HAP-1 (cell line): ENCODE data around the gene TSPAN12.

Experiments
- DNase-seq, 2 experiments: peaks; one replicate each; pipeline ENCODE4 v3.0.0-alpha.2; 2016 to 2020; ENCODE audit warnings: low spot score in 2 of 2
- H3K27me3 ChIP-seq: fragments of 250-450 bp; sonication (Bioruptor Pico); 2 replicates; pipeline ENCODE4 v1.5.1; 2020; ENCODE audit warnings: low read depth, mild to moderate bottlenecking, moderate library complexity
- H3K36me3 ChIP-seq: fragments of 250-450 bp; sonication (Bioruptor Pico); replicated peaks from 2 replicates; pipeline ENCODE4 v1.5.1; 2020; ENCODE audit warnings: mild to moderate bottlenecking
- H3K4me1 ChIP-seq: fragments of 250-450 bp; sonication (Bioruptor Pico); 2 replicates; pipeline ENCODE4 v1.5.1; 2020; ENCODE audit warnings: mild to moderate bottlenecking
- H3K4me3 ChIP-seq: fragments of 250-450 bp; sonication (Bioruptor Pico); 2 replicates; pipeline ENCODE4 v1.5.1; 2020; ENCODE audit warnings: mild to moderate bottlenecking, moderate library complexity
- H3K9me3 ChIP-seq: fragments of 250-450 bp; sonication (Bioruptor Pico); 2 replicates; pipeline ENCODE4 v1.5.1; 2020; ENCODE audit warnings: mild to moderate bottlenecking, moderate library complexity
- in situ Hi-C: fragments of 300-500 bp; cut with MboI; formaldehyde crosslinking; loops from 3 replicates; pipeline ENCODE4 v1.14.3; 2020; ENCODE audit warnings: low sequenced_read_pairs, inconsistent platforms, mixed read lengths

The TSPAN12 gene

DNA sequence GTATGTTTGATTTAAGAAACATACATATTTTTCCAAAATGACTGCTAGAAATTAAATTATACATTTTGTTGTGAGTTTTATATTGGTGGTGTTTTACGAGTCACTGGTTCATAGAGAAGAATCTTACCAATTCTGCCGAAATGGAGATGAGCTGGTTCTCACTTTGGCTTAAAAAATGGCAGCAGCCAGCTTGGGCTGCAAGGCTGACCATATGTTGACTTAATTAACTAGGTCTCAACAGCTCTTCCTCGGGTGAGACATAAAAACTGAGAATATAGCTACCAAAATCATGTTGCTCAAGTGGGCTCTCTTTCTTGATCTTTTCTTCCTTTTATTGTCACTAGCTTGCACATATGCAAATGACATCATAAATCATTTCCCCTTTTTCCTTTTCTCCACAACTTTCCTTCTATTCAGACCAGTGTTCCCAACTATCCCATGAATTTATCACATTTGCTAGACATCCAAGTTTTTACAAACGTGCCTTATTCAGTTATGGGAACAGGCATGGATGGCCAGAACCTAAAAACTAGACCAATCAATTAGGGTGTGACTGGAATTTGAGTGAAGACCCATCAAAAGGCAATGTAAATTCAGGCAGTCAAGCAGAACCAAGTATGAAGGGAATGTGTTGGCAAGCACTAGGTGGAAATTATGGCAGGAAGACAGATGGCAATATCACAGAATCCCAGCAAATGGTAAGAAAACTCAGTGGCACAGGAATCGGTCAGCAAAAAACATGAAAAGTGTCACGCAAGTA, 6.4 kb upstream of the TSPAN12 start:
- no peaks in the 10 kb centered on the region for H3K9me3 ChIP-seq
- in situ Hi-C loops = no loop called here

DNA sequence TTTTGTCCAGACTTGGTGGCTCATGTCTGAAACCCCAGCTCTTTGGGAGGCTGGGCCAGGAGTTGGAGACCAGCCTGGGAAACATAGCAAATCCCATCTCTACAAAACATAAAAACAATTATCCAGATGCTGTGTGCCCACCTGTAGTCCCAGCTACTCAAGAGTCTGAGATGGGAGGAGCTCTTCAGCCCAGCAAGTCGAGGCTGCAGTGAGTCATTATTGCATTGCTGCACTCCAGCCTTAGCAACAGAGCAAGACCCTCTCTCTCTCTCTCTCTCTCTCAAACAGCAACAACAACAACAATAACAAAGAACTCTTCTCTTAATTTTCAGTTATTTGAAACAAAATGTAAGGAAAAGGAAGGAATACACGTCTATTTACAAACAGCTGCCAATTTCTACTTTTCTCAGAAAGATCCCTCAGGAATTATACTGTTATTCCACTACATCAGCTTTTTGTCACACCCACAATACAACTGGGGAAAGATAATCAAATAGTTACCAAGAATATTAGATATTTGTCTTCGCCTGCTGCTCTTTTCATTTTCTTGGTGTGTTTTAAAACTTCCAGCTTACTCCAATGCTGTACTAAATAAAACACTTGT, 5.1 kb upstream of the TSPAN12 start:
- no peaks in the 10 kb centered on the region for H3K9me3 ChIP-seq
- H3K27me3 ChIP-seq = no peaks in the 10 kb centered on the region
- no peak for DNase-seq
- H3K36me3 ChIP-seq = no peaks in the 10 kb centered on the region
- in situ Hi-C loops = no loop called here
- H3K4me3 ChIP-seq = no peak overlapping the region
- peaks cover 16% of the 10 kb centered on the region for H3K4me1 ChIP-seq

More for the DNA sequence above, 6.4 kb upstream of the TSPAN12 start:
- no peak overlapping the region for H3K4me3 ChIP-seq
- no peaks in the 10 kb centered on the region for H3K27me3 ChIP-seq
- peaks cover 16% of the 10 kb centered on the region for H3K4me1 ChIP-seq
- peak in 1 of 2 experiments; percentile 34 for DNase-seq
- no peaks in the 10 kb centered on the region for H3K36me3 ChIP-seq

DNA sequence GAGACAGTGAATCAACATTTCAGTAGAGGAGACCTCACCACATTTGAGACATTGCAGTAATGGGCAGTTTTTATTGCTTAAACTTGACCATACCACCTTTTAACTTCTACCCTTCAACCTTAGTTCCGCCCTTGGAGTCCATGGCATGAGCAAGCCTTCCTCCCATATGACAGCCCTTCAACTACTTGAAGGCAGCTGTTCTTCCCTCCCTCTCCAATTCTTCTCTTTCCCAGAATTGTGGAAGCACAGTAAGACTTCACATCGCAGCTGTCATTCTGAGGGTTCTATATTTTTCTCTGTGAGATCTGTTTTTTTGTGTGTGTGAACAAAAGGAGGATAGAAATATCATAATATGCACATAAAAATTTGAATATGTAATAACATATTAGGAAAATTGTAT, 2.2 kb upstream of the TSPAN12 start:
- no peak for DNase-seq
- in situ Hi-C loops = no loop called here
- no peak overlapping the region for H3K4me3 ChIP-seq
- H3K9me3 ChIP-seq = no peaks in the 10 kb centered on the region
- no peaks in the 10 kb centered on the region for H3K36me3 ChIP-seq
- H3K4me1 ChIP-seq = peaks cover 20% of the 10 kb centered on the region
- no peaks in the 10 kb centered on the region for H3K27me3 ChIP-seq

DNA sequence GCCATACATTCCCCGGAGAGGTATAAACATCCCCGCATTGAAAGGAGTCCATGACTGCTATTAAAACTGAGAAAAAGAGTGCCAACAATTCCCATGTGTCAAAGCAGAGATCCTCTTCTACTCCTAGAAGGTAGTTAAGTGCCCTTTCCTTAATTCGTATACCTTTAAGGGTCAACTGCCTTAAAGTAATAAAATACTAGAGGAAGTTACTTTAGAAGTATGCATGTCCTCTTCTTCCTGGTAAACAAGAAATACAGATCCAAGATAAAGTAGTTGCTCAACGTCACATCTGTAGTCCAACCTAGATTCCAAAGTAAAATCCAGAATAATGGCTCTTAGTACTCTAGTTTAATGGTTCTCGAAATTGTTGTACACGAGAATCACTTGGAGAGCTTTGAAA, 1.5 kb upstream of the TSPAN12 start:
- Histone ChIP-seq H3K9me3 (no peaks in the 10 kb centered on the region), H3K27me3 (no peaks in the 10 kb centered on the region), H3K4me1 (peaks cover 16% of the 10 kb centered on the region), H3K4me3 (no peak overlapping the region), H3K36me3 (no peaks in the 10 kb centered on the region)
- no peak for DNase-seq
- in situ Hi-C loops = no loop called here

DNA sequence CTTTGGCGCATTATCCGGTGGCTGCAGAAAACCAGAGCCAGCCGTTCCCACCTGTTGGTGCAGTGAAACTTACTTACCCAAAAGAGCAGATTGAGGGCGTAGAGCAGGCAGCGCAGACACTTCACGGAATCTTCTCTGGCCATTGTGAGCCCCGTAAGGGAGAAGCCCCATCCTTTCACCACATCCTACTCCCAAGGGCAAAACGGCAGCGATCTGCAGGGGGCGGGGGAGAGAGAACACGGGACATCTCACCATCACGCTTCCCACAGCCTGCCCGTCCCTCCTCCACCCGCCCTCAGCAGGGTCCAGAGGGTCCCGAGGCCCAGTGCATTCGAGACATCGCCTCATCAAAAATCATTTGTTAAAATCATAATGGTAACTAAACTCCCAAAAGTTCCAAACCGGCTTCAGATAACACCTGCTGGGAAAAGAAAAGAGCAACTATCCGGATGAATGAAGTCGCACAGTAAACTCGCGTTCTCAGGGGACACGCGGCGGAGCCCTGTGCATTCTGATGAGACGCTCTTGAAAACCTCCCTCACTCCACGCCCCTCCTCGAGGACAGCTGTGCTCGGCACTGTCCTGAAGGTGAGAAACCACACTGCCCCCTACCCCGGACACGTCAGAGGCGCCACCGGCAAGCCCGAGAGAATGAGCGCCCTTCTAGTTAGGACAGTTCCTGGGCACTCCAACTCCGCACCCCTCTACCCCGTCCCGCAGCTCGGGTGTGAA, 1.2 kb downstream of the TSPAN12 start:
- H3K27me3 ChIP-seq = no peaks in the 10 kb centered on the region
- no peaks in the 10 kb centered on the region for H3K9me3 ChIP-seq
- peak; percentile 64 to 85 for DNase-seq
- no peaks in the 10 kb centered on the region for H3K36me3 ChIP-seq
- H3K4me1 ChIP-seq = peaks cover 15% of the 10 kb centered on the region
- H3K4me3 ChIP-seq = peak overlapping the region; percentile 66
- in situ Hi-C loops = no loop called here

DNA sequence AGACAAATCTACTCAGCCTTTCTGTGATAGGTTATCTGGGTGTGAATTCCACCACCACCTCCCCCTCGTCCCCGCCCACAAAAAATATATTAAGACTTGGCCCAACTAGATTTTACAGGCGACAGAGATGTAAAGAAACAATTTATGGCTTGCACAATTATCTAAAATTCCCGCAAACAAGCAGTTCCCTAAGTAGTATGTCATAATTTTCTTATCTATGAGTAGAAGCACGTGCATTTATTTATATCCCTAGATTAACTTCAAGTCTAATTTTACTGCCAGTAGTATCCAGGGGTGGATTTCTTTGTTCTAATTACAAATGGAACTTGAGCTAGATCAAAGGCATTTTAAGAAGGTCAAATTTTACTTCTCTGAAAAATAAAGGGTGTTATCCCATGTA, 1.7 kb downstream of the TSPAN12 start:
- no peak for DNase-seq
- no peaks in the 10 kb centered on the region for H3K9me3 ChIP-seq
- H3K36me3 ChIP-seq = no peaks in the 10 kb centered on the region
- in situ Hi-C loops = no loop called here
- H3K4me1 ChIP-seq = peaks cover 15% of the 10 kb centered on the region
- H3K4me3 ChIP-seq = peak overlapping the region; percentile 66
- H3K27me3 ChIP-seq = no peaks in the 10 kb centered on the region

DNA sequence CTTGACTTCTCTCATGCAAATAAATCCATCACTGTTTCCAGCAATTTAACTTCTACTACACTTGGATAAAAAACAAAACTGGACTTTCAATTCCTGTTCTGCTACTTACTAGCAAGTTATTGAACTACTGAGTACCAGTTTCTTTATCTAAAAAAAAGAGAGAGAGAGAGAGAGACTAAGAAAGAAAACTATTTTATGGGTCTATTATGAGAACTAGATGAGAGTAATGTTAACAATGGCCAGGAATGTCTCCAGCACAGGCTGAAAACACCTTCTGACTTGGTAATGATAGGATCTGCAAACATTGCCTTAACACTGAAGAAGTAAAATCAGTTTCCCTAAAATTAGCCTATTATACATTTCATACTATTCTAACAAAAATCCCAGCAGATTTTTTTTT, 5.2 kb downstream of the TSPAN12 start:
- no peak overlapping the region for H3K4me3 ChIP-seq
- no peaks in the 10 kb centered on the region for H3K9me3 ChIP-seq
- no peaks in the 10 kb centered on the region for H3K27me3 ChIP-seq
- in situ Hi-C loops = no loop called here
- DNase-seq = peak in 1 of 2 experiments; percentile 47
- H3K36me3 ChIP-seq = no peaks in the 10 kb centered on the region
- peaks cover 15% of the 10 kb centered on the region for H3K4me1 ChIP-seq

DNA sequence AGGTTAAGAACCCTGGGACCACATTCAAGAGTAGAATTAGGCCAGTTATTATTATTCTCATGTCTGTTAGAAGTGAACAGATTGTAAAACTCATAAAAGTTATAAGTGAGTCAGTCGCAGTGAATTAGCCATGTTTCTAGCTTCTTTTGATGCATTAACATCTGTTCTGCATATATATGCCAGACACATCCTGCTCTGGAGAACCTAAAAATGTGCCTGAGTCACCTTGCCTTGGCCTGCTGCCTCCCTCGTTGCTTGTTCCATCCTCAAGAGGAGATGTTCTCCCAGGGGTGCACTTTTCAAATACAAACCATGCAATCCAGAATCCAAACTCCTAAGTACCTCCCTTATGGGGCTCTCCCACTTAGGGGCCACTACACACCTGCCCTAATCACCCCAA, 14.8 kb downstream of the TSPAN12 start:
- Histone ChIP-seq H3K36me3 (no peaks in the 10 kb centered on the region), H3K27me3 (no peaks in the 10 kb centered on the region), H3K4me1 (peaks cover 6% of the 10 kb centered on the region), H3K4me3 (no peak overlapping the region), H3K9me3 (no peaks in the 10 kb centered on the region)
- in situ Hi-C loops = no loop called here
- no peak for DNase-seq

DNA sequence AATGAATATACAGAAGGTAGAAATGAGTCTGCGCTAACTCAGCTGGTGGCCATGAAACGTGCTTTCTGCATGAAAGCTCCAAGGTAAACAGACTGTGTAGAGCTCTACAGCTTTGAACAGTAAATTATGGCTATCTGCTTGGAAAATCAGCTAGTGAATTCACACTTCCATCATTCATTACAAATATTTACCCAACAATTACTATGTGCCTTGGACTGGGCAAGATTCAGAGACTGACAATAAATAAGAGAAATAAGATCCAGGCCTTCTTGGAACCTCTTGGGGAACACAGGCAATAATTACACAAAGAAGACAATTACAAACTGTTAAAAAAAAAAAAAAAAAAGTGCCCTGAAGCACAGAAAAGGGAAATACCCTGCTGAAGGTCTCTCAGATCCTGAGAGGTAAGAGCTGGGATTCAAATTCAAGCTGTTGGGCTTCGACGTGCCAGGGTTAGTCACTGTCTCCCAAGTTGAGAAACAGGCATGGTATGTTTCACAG, 15.8 kb downstream of the TSPAN12 start:
- Histone ChIP-seq H3K9me3 (no peaks in the 10 kb centered on the region), H3K27me3 (no peaks in the 10 kb centered on the region), H3K4me1 (peaks cover 10% of the 10 kb centered on the region), H3K36me3 (no peaks in the 10 kb centered on the region), H3K4me3 (no peak overlapping the region)
- in situ Hi-C loops = no loop called here
- DNase-seq = no peak

DNA sequence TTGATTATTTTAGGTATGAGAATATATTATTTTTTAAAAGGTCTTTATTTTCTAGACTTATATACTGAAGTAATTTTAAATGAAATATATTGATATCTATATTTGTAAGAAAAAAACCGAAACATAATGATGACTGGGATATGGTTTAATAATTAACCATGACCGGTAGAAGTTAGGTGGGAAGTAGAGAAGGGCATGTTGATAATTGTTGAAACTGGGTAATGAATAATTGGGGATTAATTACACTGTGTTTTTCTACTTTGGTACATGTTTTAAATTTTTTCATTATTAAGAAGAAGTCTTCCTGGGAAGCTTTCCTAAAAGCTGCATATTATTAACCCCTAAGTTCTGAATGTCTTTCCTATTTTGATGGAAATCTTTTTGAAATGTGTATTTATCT, 16.3 kb downstream of the TSPAN12 start:
- Histone ChIP-seq H3K27me3 (no peaks in the 10 kb centered on the region), H3K4me1 (peaks cover 13% of the 10 kb centered on the region), H3K9me3 (no peaks in the 10 kb centered on the region), H3K36me3 (no peaks in the 10 kb centered on the region), H3K4me3 (no peak overlapping the region)
- in situ Hi-C loops = no loop called here
- no peak for DNase-seq

DNA sequence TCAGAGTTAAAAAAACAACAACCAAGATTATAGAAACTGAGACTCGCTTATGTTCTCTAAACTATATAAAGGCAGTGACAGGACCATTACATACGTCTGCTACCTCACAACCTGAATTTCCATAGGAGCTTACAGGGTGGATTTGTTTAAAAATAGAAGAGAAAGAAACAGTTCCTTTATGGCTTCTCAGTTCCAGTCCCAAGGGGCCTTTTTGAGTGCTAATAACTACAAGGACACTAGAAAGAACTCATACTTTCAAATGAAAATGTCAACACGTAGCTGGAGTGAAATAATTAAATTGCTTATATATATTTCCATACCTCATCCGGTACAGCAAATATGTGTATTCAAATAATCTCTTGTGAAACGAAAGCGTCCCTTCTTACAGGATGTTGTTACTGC, 19.7 kb downstream of the TSPAN12 start:
- DNase-seq = peak; percentile 52 to 83
- H3K36me3 ChIP-seq = no peaks in the 10 kb centered on the region
- in situ Hi-C loops = no loop called here
- H3K9me3 ChIP-seq = no peaks in the 10 kb centered on the region
- peaks cover 16% of the 10 kb centered on the region for H3K4me1 ChIP-seq
- no peak overlapping the region for H3K4me3 ChIP-seq
- no peaks in the 10 kb centered on the region for H3K27me3 ChIP-seq

DNA sequence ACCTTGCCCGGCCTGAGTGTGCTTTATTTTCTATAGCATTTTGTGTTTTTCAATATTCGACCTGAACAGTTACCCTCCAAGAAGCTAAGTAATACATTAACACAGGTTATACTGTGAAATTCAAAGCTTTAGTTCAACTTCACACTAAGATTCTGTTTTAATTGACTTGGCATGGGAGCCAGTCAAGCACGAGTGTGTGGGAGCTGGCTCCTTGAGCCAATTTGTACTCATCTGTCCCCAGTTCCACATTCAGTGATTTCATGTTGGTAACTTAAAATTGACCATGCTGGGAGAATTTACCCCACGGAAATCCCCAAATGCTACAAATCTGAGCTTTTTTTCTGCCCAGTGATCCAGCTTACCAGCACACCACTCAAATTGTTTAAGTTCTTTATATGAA, 20.3 kb downstream of the TSPAN12 start:
- in situ Hi-C loops = no loop called here
- no peaks in the 10 kb centered on the region for H3K36me3 ChIP-seq
- H3K9me3 ChIP-seq = no peaks in the 10 kb centered on the region
- H3K4me1 ChIP-seq = peaks cover 16% of the 10 kb centered on the region
- no peak overlapping the region for H3K4me3 ChIP-seq
- DNase-seq = no peak
- H3K27me3 ChIP-seq = no peaks in the 10 kb centered on the region

DNA sequence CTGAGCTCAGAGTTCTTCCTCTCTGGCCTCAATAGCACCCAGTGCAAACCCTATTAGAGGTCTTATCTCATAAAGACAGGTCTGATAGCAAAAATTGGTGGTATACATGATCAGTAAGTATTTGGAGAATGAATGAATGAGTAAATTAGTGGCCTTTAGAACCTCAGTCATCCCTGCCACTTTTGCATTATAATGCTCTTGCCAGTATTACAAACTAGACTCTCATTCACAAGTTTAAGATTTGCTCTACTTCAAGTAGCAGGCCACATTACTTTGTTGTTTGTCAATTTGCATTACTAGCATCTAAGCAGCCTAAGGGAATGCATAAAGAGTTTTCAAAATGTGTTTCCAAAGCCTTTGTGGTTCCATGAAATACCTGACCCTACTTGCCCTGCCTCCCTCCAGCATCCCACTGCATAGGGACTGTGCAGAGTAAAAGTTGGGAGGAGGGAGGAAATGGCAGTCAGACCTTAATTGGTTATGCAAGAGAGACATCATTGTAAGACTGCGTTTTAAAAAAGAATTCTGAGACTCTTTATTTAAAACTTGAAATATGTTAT, 21.3 kb downstream of the TSPAN12 start:
- no peaks in the 10 kb centered on the region for H3K27me3 ChIP-seq
- DNase-seq = peak; percentile 61 to 73
- H3K36me3 ChIP-seq = no peaks in the 10 kb centered on the region
- no peak overlapping the region for H3K4me3 ChIP-seq
- H3K4me1 ChIP-seq = peaks cover 16% of the 10 kb centered on the region
- in situ Hi-C loops = no loop called here
- H3K9me3 ChIP-seq = no peaks in the 10 kb centered on the region

DNA sequence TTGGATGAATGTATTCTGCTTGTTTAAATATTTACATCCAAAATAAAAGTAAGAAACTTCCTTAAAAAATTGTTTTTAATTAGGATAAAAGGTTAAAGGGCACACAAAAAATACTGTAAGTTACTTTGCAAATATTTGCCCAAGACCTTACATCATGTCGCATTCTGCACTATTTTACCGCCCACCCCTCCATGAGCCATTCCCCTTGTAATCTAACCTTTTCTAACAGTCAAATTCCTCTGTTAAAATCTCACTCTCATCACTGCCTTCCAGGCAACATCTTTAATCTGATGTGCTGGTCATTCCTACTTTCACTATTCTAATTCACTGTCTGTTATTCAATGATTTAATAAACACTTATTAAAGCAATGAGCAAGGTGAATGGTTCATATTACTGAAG, 23.2 kb downstream of the TSPAN12 start:
- H3K4me1 ChIP-seq = peaks cover 16% of the 10 kb centered on the region
- DNase-seq = no peak
- H3K9me3 ChIP-seq = no peaks in the 10 kb centered on the region
- in situ Hi-C loops = no loop called here
- H3K4me3 ChIP-seq = no peak overlapping the region
- H3K36me3 ChIP-seq = no peaks in the 10 kb centered on the region
- no peaks in the 10 kb centered on the region for H3K27me3 ChIP-seq
